8988T (cell line): Measurements from ENCODE around the gene ARHGAP32.

ENCODE experiments used
- DNase-seq: peaks from one replicate; pipeline ENCODE4 v3.0.0; 2011

ARHGAP32 gene

DNA sequence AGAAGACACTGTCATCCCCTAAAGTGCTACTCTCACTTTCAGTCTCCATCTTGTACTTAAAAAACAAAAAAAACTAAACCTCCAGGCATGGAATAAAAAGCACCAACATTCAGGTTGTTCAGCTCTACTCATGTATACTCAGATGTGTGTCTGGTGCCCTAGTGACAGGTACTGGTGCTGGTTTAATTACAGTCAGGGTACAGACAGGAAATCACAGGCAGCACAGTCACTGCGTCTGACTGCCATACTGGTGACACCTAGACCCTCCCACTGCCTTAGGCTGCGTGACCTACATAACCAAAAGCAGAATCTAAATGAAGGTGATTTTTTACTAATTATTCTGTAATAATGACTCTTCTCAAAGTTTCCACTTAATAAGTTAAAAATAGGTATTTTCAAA is at the start of gene ARHGAP32:
TSS of gene ARHGAP32 (minus strand) at position 176 of the 400 bp plus-strand sequence. CDS start at position 49, 127 bp downstream.
- DNase-seq, result no peak

- DNase-seq, result no peak
Observed at GRCh38 chr11:129239207-129239606, 47.1 kb upstream of the ARHGAP32 start.

- DNase-seq, result no peak
Observed at GRCh38 chr11:129237880-129238638, 45.9 kb upstream of the ARHGAP32 start.

DNA sequence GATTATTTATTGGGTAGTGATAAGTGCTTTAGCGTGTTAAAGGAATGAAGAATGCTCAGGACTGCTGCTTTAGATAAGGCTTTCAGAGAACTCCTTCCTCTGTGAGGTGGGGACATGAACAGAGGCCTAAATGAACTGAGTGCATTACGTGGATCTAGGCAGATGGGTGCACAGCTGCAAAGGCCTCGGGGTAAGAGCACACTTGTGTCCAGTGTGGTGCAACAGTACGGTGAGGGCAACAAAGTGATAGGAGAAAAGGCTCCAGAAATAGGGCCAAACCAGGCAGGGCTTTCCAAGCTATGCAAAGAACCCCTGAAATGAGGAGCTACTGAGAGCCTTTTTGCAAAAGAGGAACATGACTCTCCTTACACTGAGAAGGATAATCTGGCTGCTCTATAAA is 45.3 kb upstream of the ARHGAP32 start:
- no peak for DNase-seq

DNA sequence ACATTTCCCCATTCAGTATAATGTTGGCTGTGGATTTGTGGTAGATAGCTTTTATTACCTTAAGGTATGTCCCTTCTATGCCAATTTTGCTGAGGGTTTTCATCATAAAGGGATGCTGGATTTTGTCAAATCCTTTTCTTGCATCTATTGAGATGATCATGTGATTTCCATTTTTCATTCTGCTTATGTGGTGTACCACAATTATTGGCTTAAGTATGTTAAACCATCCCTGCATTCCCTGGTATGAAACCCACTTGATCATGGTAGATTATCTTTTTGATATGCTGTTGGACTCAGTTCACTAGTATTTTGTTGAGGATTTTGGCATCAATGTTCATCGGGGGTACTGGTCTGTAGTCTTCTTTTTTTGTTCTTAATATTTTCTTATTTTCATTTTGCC is 44.7 kb upstream of the ARHGAP32 start:
- no peak for DNase-seq

DNA sequence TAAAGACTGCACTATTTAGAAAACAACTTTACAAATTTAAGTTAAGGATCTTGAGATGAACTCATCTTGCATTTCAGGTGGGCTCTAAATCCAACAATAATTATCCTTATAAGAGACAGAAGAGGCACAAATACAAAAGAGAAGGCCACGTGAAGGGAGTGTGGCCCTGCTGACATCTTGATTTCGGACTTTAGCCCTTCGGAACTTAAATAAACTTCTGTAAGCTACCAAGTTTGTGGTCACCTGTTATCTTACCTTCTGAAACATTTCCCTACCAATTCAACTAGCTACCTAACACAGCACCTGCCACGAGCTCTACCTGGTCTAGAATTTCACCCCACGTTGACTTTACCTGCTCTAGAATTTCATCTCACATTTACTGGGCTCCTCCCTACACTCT is 42.9 kb upstream of the ARHGAP32 start:
- DNase-seq, result no peak

- DNase-seq, result no peak
Observed at GRCh38 chr11:129230006-129230405, 37.9 kb upstream of the ARHGAP32 start.

GRCh38 chr11:129226207-129226798 is 34.2 kb upstream of the ARHGAP32 start:
- no peak for DNase-seq

DNA sequence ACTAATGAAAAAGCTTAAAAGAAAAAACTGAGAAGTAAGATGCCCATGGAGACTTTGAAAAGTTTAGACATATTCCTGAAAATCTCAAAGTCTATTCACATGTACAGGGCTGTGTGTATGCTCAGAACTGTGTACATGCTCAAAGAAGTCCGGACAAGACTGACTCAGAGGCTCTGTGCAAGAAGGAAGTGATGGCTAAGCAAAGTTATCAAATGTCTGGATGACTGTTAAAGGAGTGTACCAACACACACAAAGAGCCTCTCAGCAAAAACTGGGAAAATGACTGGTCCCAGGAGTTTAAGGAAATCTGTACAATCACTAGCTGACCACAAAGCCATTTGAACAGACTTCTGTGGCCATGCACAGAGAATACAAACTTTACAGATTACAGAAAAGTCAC is 33.1 kb upstream of the ARHGAP32 start:
- no peak for DNase-seq

DNA sequence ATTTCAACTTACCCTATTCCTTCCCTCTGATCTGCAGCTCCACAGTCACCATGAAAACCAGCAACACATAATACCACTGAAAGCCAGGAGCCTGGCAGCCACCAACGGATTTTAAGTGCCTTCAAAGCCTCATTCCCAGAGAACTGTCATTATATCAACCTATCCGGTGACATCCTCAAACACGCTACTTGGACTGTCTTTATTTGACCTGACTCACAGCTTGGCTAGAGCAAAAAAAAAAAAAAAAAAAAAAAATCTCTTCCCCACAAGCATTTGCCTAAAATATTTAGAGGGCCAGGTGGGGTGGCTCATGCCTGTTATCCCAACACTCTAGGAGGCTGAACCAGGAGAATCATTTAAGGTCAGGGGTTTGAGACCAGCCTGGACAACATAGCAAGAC is 32.4 kb upstream of the ARHGAP32 start:
- no peak for DNase-seq

DNA sequence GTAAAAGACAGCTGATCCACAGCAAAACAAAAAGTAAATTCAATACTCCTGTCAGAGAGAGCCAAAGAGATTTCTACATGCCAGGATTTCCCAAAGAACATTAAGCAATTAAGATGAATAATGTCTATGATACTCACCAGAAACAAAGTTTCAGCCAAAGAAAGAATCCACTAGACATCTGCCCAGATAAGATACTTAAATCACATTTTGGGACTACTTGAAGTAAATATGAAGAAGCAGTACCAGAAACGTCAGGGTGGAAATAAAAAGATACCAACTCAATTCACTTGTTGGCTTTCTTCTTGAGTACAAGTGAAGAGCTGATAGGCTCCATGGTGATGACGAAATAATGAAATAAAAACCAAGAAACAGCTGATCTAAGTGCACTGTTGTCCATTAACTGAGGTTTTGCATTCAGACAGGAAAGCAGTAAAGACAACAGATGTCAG is 31.6 kb upstream of the ARHGAP32 start:
- DNase-seq, result no peak

DNA sequence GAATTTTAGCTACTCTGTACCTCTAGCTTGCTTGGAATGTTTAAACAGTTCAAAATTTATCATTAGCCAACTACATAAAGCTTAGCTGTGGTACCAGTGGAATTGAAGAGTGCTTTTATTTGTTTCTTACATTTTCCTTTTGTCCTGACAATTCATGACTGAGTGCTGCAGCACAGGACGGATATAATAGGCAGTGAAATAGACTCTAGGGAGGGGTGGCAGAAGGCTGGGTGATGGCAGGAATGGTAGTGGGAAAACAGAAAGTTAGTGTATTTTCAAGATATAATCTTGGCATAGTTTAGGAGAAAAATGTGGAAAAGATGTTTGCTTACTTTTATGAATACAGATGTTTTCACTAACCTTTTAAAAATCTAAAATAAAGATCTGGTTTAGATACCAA is 31.1 kb upstream of the ARHGAP32 start:
- no peak for DNase-seq

DNA sequence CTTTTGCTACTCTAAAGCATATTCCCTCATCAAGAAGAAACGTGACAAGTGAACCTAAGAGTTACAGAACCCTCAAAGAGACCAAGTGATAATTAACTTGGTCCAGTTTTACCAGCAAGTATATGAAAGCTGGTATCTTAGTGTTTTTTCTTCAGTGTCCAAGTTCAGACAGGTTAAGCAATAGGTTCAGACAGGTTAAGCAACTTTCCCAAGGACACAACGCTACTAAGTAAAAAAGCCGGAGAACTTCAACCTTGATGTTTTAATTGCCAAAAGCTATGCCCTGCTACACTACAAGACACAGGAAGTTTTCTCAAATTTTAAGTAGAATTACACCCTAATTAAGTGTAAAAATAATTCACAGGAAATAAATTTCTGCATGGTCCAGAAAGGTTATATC is 30.0 kb upstream of the ARHGAP32 start:
- no peak for DNase-seq

- no peak for DNase-seq
Observed at GRCh38 chr11:129215506-129216245, 23.6 kb upstream of the ARHGAP32 start.

DNA sequence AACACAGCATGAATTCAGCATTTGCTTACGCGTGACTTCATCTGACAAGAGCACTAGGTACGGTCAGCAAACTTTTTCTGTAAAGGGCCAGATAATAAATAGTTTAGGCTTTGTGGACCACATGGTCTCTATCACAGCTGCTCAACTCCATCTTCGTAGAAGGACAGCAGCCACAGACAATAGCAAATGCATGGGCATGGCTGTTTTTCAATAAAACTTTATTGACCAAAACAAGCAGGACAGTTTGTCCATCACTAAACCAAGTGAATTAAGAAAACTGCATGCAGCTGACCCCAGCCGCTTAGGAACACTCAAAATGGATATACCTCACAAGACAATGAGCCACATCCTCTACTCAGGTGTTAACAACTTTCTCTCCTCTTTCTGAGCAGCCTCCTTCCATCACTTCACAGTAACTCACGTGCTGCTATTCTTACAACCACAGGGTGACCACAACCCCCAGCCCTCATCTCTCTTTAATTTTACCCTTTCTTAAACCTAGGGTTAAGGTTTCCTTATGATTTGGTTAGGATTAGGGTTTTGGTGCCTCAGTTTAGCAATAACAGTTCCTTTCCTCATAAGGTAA is 22.7 kb upstream of the ARHGAP32 start:
- DNase-seq, result no peak

- no peak for DNase-seq
Observed at GRCh38 chr11:129213261-129213660, 21.1 kb upstream of the ARHGAP32 start.

GRCh38 chr11:129211397-129211796 is 19.3 kb upstream of the ARHGAP32 start:
- no peak for DNase-seq

DNA sequence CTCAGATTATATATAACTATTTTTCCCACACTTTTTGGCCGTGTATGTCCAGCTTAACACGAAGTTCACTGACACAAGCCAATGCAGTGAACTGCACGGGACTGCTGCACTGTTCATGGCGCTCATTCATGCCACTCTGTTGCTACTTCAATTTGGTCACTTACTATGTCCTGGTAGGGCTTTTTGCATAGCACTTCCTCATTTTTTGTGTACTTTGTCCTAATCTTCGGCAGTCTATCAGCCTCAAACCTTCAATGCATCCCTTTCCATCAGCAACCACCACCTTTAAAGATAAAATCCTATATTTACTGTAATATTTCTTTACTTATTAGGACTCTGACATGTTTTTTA is 18.7 kb upstream of the ARHGAP32 start:
- no peak for DNase-seq

GRCh38 chr11:129209891-129210830 is 18.0 kb upstream of the ARHGAP32 start:
- no peak for DNase-seq

DNA sequence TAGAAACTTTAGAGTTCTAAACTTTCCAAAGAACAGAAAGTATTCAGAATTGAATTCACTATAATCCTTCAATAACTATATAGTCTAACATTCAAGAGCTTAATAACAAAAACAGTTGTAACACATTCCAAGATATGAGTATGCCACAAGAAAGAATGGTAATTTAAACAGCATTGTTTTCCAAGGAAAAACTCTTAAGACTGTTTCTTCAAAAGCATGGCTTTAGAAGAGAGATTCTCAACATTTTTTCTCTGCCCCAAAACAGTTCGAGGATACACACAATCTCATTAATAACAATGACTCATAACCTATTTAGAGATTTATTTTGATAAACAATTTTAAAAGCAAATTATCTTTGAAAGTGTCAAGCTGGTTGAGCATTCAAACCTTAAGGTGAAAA is 16.7 kb upstream of the ARHGAP32 start:
- DNase-seq, result no peak

DNA sequence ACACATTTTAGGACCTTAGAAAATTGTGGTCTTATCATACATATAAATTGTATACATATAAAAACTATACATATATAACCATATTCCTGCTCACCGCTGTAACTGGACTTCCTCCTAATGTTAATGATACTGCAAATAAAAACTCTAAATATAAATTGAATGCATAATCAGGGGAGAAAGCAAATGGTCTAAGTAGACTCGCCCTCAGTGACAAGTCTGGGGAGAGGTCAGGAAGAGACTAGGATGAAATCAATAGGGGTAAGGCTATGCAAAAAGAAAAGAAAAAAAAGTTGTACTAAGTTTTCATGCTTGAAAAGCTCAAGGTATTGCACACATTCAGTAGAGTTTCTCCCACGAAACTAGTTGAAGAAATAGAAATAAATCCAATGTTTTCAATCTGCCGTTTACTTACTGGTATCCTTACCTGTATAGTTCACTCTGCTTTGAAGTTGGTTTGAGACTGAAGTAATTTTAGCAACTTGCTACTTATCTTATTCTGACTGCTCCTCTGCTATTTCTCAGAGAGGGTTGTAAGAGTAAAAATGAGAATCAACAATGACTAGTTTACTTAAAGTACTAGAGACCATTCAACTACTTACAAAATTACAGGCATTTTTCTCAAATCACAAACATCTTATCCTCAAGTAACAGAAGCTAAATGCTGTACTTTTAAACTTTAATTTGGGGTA is 12.2 kb upstream of the ARHGAP32 start:
- DNase-seq, result no peak

GRCh38 chr11:129202646-129203045 is 10.5 kb upstream of the ARHGAP32 start:
- DNase-seq, result no peak
